HCT116 (cell line): ENCODE measurements around the gene SMARCA2. TPM values are rescaled to one million over a fixed set of nuclear protein-coding genes. Genes with fewer than 3 reads are reported as not detected.

Source experiments
- ATAC-seq: fragments of 200-7000 bp; cut with Tn5 transposase; 2 replicates; pipeline ENCODE4 v1.9.1; 2020; ENCODE audit warnings: mild to moderate bottlenecking, moderate library complexity
- BruUV-seq: library from RNA; stranded (reverse); fragments of 400-500 nt; replicated peaks from 2 replicates; lab custom pipeline; 2021; lab: Mats Ljungman, UMichigan
- CTCF ChIA-PET: fragments of 300-600 bp; sonication (Branson Sonifier 250); formaldehyde crosslinking; loops from one replicate; lab custom pipeline; 2021; ENCODE audit warnings: antibody characterized with exemption; lab: Charles Lee
- POLR2A ChIA-PET: fragments of 300-600, 350-600 bp; sonication (Branson Sonifier 250); formaldehyde crosslinking; loops from one replicate; lab custom pipeline; 2021; ENCODE audit warnings: antibody characterized with exemption; lab: Charles Lee
- RAD21 ChIA-PET, 2 experiments: fragments of 300-600 bp; sonication (Branson Sonifier 250); formaldehyde crosslinking; loops; one replicate each; lab custom pipeline; 2023; ENCODE audit warnings: low total read pairs in 2 of 2; ENCODE audit not compliant: uncharacterized antibody in 2 of 2, unreplicated experiment in 2 of 2, low non-redundant PET in 1 of 2; lab: Charles Lee
- DNase-seq: peaks from one replicate; pipeline ENCODE4 v3.0.0-alpha.2; 2010; ENCODE audit warnings: low read depth, low spot score
- H2AFZ ChIP-seq: fragments of 200-600 bp; shearing (Covaris generic), sonication (generic); 2 replicates; pipeline ENCODE4 v1.6.1; 2017; ENCODE audit warnings: low read depth, mixed run types, mixed read lengths, antibody characterized with exemption, low read length; ENCODE audit not compliant: poor library complexity, severe bottlenecking
- H3K27ac ChIP-seq: 2 replicates; pipeline ENCODE4 v1.5.1; 2012; ENCODE audit warnings: low read depth, low read length
- H3K27me3 ChIP-seq: fragments of 200-600 bp; sonication (generic); 2 replicates; pipeline ENCODE4 v1.6.1; 2016; ENCODE audit warnings: mixed run types, low read length, mixed read lengths; ENCODE audit not compliant: insufficient read depth
- H3K36me3 ChIP-seq, 2 experiments: fragments of 200-500 bp in 1 of 2; fragments of 200-600 bp in 1 of 2; sonication (Bioruptor generic) in 1 of 2; sonication (generic) in 1 of 2; 2 replicates each; pipeline versions ENCODE4 v1.5.1 to v1.6.1; 2014 to 2016; ENCODE audit warnings: low read length in 2 of 2, inconsistent platforms in 1 of 2, mixed read lengths in 1 of 2, mixed run types in 1 of 2; ENCODE audit not compliant: insufficient read depth in 2 of 2, control insufficient read depth in 1 of 2
- H3K4me1 ChIP-seq, 2 experiments: fragments of 200-600 bp in 1 of 2; sonication (generic) in 1 of 2; 2 replicates each; pipeline versions ENCODE4 v1.5.1 to v1.6.1; 2012 to 2017; ENCODE audit warnings: low read length in 2 of 2, inconsistent platforms in 1 of 2, mild to moderate bottlenecking in 1 of 2, mixed read lengths in 1 of 2, mixed run types in 1 of 2, moderate library complexity in 1 of 2; ENCODE audit not compliant: insufficient read depth in 2 of 2, control insufficient read depth in 1 of 2
- H3K4me2 ChIP-seq: fragments of 200-600 bp; sonication (generic); 2 replicates; pipeline ENCODE4 v1.6.1; 2017; ENCODE audit warnings: mixed run types, low read length, mixed read lengths
- H3K4me3 ChIP-seq, 2 experiments: fragments of 200-600 bp in 1 of 2; sonication (generic) in 1 of 2; replicated peaks in 1 of 2; 2 replicates each; pipeline ENCODE4 v1.5.1; 2011 to 2016; ENCODE audit warnings: low read length in 2 of 2, control low read depth in 1 of 2, low read depth in 1 of 2, mild to moderate bottlenecking in 1 of 2, mixed read lengths in 1 of 2, mixed run types in 1 of 2
- H3K79me2 ChIP-seq: fragments of 200-600 bp; sonication (generic); 2 replicates; pipeline ENCODE4 v1.6.1; 2017; ENCODE audit warnings: mild to moderate bottlenecking, mixed run types, low read length, moderate library complexity, mixed read lengths; ENCODE audit not compliant: insufficient read depth
- H3K9ac ChIP-seq: fragments of 200-600 bp; sonication (generic); 2 replicates; pipeline ENCODE4 v1.6.1; 2016; ENCODE audit warnings: low read length, mixed read lengths
- H3K9me2 ChIP-seq: fragments of 200-600 bp; sonication (generic), shearing (Covaris generic); 2 replicates; pipeline ENCODE4 v1.6.1; 2017; ENCODE audit warnings: mixed run types, mild to moderate bottlenecking, moderate library complexity; ENCODE audit not compliant: insufficient read depth
- H3K9me3 ChIP-seq, 2 experiments: fragments of 200-500 bp in 1 of 2; fragments of 200-600 bp in 1 of 2; sonication (Bioruptor generic) in 1 of 2; sonication (generic) in 1 of 2; 2 replicates each; pipeline ENCODE4 v1.6.1; 2014 to 2017; ENCODE audit warnings: low read length in 2 of 2, mixed read lengths in 2 of 2, inconsistent platforms in 1 of 2, low read depth in 1 of 2, mild to moderate bottlenecking in 1 of 2, mixed run types in 1 of 2, moderate library complexity in 1 of 2; ENCODE audit not compliant: control insufficient read depth in 1 of 2, insufficient read depth in 1 of 2
- H4K20me1 ChIP-seq: fragments of 200-600 bp; sonication (generic), shearing (Covaris generic); 2 replicates; pipeline ENCODE4 v1.6.1; 2017; ENCODE audit warnings: mixed run types, mild to moderate bottlenecking, moderate library complexity; ENCODE audit not compliant: insufficient read depth
- ATF3 ChIP-seq: IDR thresholded peaks from 2 replicates; pipeline ENCODE4 v1.6.1; 2012
- CBX3 ChIP-seq: IDR thresholded peaks from 2 replicates; pipeline ENCODE4 v1.6.1; 2012; ENCODE audit warnings: low read depth
- CEBPB ChIP-seq: IDR thresholded peaks from 2 replicates; pipeline ENCODE4 v1.6.1; 2012; ENCODE audit warnings: low read depth
- EZH2phosphoT487 ChIP-seq: fragments of 200-600 bp; IDR thresholded peaks from 2 replicates; pipeline ENCODE4 v1.6.1; 2018; ENCODE audit warnings: antibody characterized with exemption, borderline replicate concordance
- JUND ChIP-seq: IDR thresholded peaks from 2 replicates; pipeline ENCODE4 v1.6.1; 2012
- POLR2AphosphoS5 ChIP-seq: IDR thresholded peaks from 2 replicates; pipeline ENCODE4 v1.6.1; 2011; ENCODE audit warnings: mild to moderate bottlenecking, low read depth, low read length, moderate library complexity
- REST ChIP-seq: IDR thresholded peaks from 2 replicates; pipeline ENCODE4 v1.6.1; 2012; ENCODE audit warnings: low read depth
- SP1 ChIP-seq: IDR thresholded peaks from 2 replicates; pipeline ENCODE4 v1.6.1; 2012; ENCODE audit warnings: low read depth
- TCF7L2 ChIP-seq: IDR thresholded peaks from 2 replicates; pipeline ENCODE4 v1.7.0; 2011; ENCODE audit warnings: borderline replicate concordance, inconsistent platforms; ENCODE audit not compliant: insufficient read depth, insufficient read length; ENCODE audit errors: extremely low read depth
- ZBTB33 ChIP-seq: IDR thresholded peaks from 2 replicates; pipeline ENCODE4 v1.6.1; 2011; ENCODE audit warnings: mild to moderate bottlenecking, low read length, moderate library complexity; ENCODE audit not compliant: insufficient replicate concordance; ENCODE audit errors: extremely low read depth
- ZFX ChIP-seq: fragments of 450-650 bp; IDR thresholded peaks from 2 replicates; pipeline ENCODE4 v1.6.1; 2017
- intact Hi-C: fragments of 100-400 bp; cut with micrococcal nuclease; formaldehyde crosslinking; loops from 2 replicates; pipeline ENCODE4 v1.10.0; 2022
- total RNA-seq: library from RNA; stranded (reverse); gene quantifications from one replicate; pipeline ENCODE4 v1.2.1, GENCODE V29; 2021; ENCODE audit not compliant: unreplicated experiment

Gene SMARCA2
- total RNA-seq, 1 experiment from 2014 or later, result 14.7 TPM

GRCh38 chr9:2059274-2059929, 44.3 kb downstream of the SMARCA2 start (continued):
- no peak for TF ChIP-seq REST
- TF ChIP-seq EZH2phosphoT487, result no peak
- no peak for TF ChIP-seq CEBPB
- no peak for TF ChIP-seq POLR2AphosphoS5
- TF ChIP-seq ATF3, result no peak
- no peak for TF ChIP-seq TCF7L2
- no peak for TF ChIP-seq JUND
- TF ChIP-seq CBX3, result no peak
- TF ChIP-seq SP1, result no peak

- DNase-seq (no peak), ATAC-seq (no peak)
- ChIA-PET CTCF (no interaction called here), RAD21 (no interaction called here), POLR2A (no interaction called here)
- Histone ChIP-seq H3K27ac (no peak overlapping the region), H3K9me3 (no peaks in the 10 kb centered on the region), H3K36me3 (no peaks in the 10 kb centered on the region), H3K27me3 (no peaks in the 10 kb centered on the region), H4K20me1 (no peaks in the 10 kb centered on the region), H3K9ac (no peak overlapping the region), H3K79me2 (no peaks in the 10 kb centered on the region), H3K4me2 (no peak overlapping the region), H3K4me3 (no peak overlapping the region), H3K4me1 (no peaks in the 10 kb centered on the region), H2AFZ (no peak overlapping the region), H3K9me2 (no peaks in the 10 kb centered on the region)
- BruUV-seq, result no TSS peak
- intact Hi-C loops, result no loop called here
- TF ChIP-seq ZFX (0 out of 2 replicates have a peak, but pooled peaks have one; percentile 9), POLR2AphosphoS5 (no peak), EZH2phosphoT487 (no peak), ZBTB33 (no peak)
Measured at GRCh38 chr9:2060424-2060823, 45.3 kb downstream of the SMARCA2 start.
